Endothelial cell of umbilical vein (primary cell): ENCODE data around the gene PLCXD1. TPM values are rescaled to one million over a fixed set of nuclear protein-coding genes. Genes with fewer than 3 reads are reported as not detected.

Source experiments
- BruUV-seq: library from RNA; stranded (reverse); fragments of 400-500 nt; replicated peaks from 2 replicates; lab custom pipeline; 2021; lab: Mats Ljungman, UMichigan
- CTCF ChIA-PET: fragments of 300-600, 350-600 bp; sonication (Branson Sonifier 250); formaldehyde crosslinking; loops from one replicate; lab custom pipeline; 2021; ENCODE audit warnings: antibody characterized with exemption, inconsistent platforms; lab: Charles Lee
- POLR2A ChIA-PET: fragments of 300-600, 350-600 bp; sonication (Branson Sonifier 250); formaldehyde crosslinking; loops from one replicate; lab custom pipeline; 2021; ENCODE audit warnings: antibody characterized with exemption, inconsistent platforms; lab: Charles Lee
- DNase-seq: peaks from one replicate; pipeline ENCODE4 v3.0.0-alpha.2; 2011; ENCODE audit warnings: low read depth, low spot score
- FAIRE-seq: peaks from 2 replicates; lab custom pipeline; 2011; peaks lifted over from hg19 to GRCh38; lab: Jason Lieb, UNC
- H2AFZ ChIP-seq: 2 replicates; pipeline ENCODE4 v1.6.0; 2012; ENCODE audit warnings: low read depth, low read length, control low read depth, inconsistent platforms
- H3K27ac ChIP-seq: 2 replicates; pipeline ENCODE4 v1.5.1; 2011; ENCODE audit warnings: low read depth, mild to moderate bottlenecking, control low read depth, low read length, moderate library complexity; ENCODE audit not compliant: insufficient read depth
- H3K27me3 ChIP-seq, 2 experiments: 2 replicates each; pipeline versions ENCODE4 v1.6.0 to v1.6.1; 2011; ENCODE audit warnings: low read length in 2 of 2, mixed read lengths in 1 of 2; ENCODE audit not compliant: control insufficient read depth in 2 of 2, insufficient read depth in 2 of 2
- H3K36me3 ChIP-seq, 2 experiments: 2 replicates in 1 of 2; 3 replicates in 1 of 2; pipeline ENCODE4 v1.5.1; 2011; ENCODE audit warnings: low read length in 2 of 2, mild to moderate bottlenecking in 1 of 2, moderate library complexity in 1 of 2; ENCODE audit not compliant: control insufficient read depth in 2 of 2, insufficient read depth in 2 of 2; ENCODE audit errors: extremely low read depth in 1 of 2
- H3K4me1 ChIP-seq: 3 replicates; pipeline ENCODE4 v1.5.1; 2011; ENCODE audit warnings: mild to moderate bottlenecking, low read length; ENCODE audit not compliant: control insufficient read depth, insufficient read depth; ENCODE audit errors: extremely low read depth
- H3K4me2 ChIP-seq: 2 replicates; pipeline ENCODE4 v1.6.1; 2011; ENCODE audit warnings: low read length, control low read depth, mixed read lengths; ENCODE audit not compliant: insufficient read depth
- H3K4me3 ChIP-seq, 3 experiments: fragments of 200-600 bp in 1 of 3; sonication (generic), shearing (Covaris generic) in 1 of 3; replicated peaks in 1 of 3; 2 replicates each; pipeline ENCODE4 v1.5.1; 2011 to 2016; ENCODE audit warnings: control low read depth in 3 of 3, low read length in 3 of 3, mild to moderate bottlenecking in 2 of 3, inconsistent platforms in 1 of 3, low read depth in 1 of 3, moderate library complexity in 1 of 3; ENCODE audit not compliant: insufficient read depth in 1 of 3
- H3K79me2 ChIP-seq: 2 replicates; pipeline ENCODE4 v1.6.0; 2012; ENCODE audit warnings: low read length, inconsistent platforms; ENCODE audit not compliant: control insufficient read depth, insufficient read depth
- H3K9ac ChIP-seq: replicated peaks from 2 replicates; pipeline ENCODE3; 2011; ENCODE audit warnings: low read length, control low read depth; ENCODE audit not compliant: insufficient read depth; ENCODE audit errors: extremely low read depth
- H3K9me1 ChIP-seq: replicated peaks from 3 replicates; pipeline ENCODE4 v1.6.0; 2011; ENCODE audit warnings: mild to moderate bottlenecking, low read length; ENCODE audit not compliant: control insufficient read depth, insufficient read depth; ENCODE audit errors: extremely low read depth
- H3K9me3 ChIP-seq: replicated peaks from 2 replicates; pipeline ENCODE4 v1.5.1; 2012; ENCODE audit warnings: low read length, inconsistent platforms; ENCODE audit not compliant: control insufficient read depth, insufficient read depth
- H4K20me1 ChIP-seq: replicated peaks from 2 replicates; pipeline ENCODE3; 2011; ENCODE audit warnings: mild to moderate bottlenecking, low read length; ENCODE audit not compliant: control insufficient read depth, insufficient read depth; ENCODE audit errors: extremely low read depth
- EZH2 ChIP-seq: IDR thresholded peaks from 2 replicates; pipeline ENCODE4 v1.6.1; 2012; ENCODE audit warnings: borderline replicate concordance, low read depth, mild to moderate bottlenecking, moderate library complexity, low read length, inconsistent platforms; ENCODE audit not compliant: severe bottlenecking
- FOS ChIP-seq: IDR thresholded peaks from 2 replicates; pipeline ENCODE4 v1.6.1; 2011; ENCODE audit warnings: mild to moderate bottlenecking, low read length, moderate library complexity, borderline replicate concordance; ENCODE audit not compliant: insufficient read depth
- JUN ChIP-seq: IDR thresholded peaks from 2 replicates; pipeline ENCODE4 v1.6.1; 2011; ENCODE audit warnings: borderline replicate concordance, low read depth; ENCODE audit not compliant: insufficient read length, insufficient read depth
- MYC ChIP-seq: IDR thresholded peaks from one replicate; pipeline ENCODE4 v1.6.1; 2011; ENCODE audit warnings: mild to moderate bottlenecking, low read depth, low read length
- POLR2A ChIP-seq: IDR thresholded peaks from 2 replicates; pipeline ENCODE4 v1.6.1; 2012; ENCODE audit warnings: low read depth, mild to moderate bottlenecking, control low read depth, low read length
- POLR2AphosphoS5 ChIP-seq: IDR thresholded peaks from 2 replicates; pipeline ENCODE4 v1.6.1; 2012; ENCODE audit warnings: low read depth, mild to moderate bottlenecking, control low read depth, low read length, moderate library complexity; ENCODE audit not compliant: insufficient read depth
- dilution Hi-C: fragments of 300-500 bp; cut with MboI; formaldehyde crosslinking; loops from one replicate; pipeline ENCODE4 v1.15.0; 2019; ENCODE audit warnings: low sequenced_read_pairs; ENCODE audit not compliant: extremely low pct_ligation_motif_present
- intact Hi-C: fragments of 100-400 bp; cut with micrococcal nuclease; formaldehyde crosslinking; loops from one replicate; pipeline ENCODE4 v1.10.0; 2022
- polyA plus RNA-seq, 4 experiments: library from polyadenylated mRNA; depleted of rRNA in 3 of 4; stranded (reverse) in 3 of 4; unstranded in 1 of 4; fragments of >200 nt; gene quantifications; 2 replicates each; pipeline versions ENCODE4 v1.2.1 to v1.2.3, GENCODE V29; 2011 to 2012; ENCODE audit warnings: missing spikeins in 1 of 4
- total RNA-seq: library from RNA; stranded (reverse); gene quantifications from 2 replicates; pipeline ENCODE4 v1.2.3, GENCODE V29; 2021
- TF ChIP-seq, protein P1 (sequence below): IDR thresholded peaks from 2 replicates; pipeline ENCODE4 v1.6.1; 2011; ENCODE audit not compliant: insufficient read depth, insufficient read length

The PLCXD1 gene
- total and polyA plus RNA-seq, 2 donors (not counting 3 experiments of a cell fraction or from before 2014, with no cell fraction given), result 11.7 to 16.8 TPM

DNA sequence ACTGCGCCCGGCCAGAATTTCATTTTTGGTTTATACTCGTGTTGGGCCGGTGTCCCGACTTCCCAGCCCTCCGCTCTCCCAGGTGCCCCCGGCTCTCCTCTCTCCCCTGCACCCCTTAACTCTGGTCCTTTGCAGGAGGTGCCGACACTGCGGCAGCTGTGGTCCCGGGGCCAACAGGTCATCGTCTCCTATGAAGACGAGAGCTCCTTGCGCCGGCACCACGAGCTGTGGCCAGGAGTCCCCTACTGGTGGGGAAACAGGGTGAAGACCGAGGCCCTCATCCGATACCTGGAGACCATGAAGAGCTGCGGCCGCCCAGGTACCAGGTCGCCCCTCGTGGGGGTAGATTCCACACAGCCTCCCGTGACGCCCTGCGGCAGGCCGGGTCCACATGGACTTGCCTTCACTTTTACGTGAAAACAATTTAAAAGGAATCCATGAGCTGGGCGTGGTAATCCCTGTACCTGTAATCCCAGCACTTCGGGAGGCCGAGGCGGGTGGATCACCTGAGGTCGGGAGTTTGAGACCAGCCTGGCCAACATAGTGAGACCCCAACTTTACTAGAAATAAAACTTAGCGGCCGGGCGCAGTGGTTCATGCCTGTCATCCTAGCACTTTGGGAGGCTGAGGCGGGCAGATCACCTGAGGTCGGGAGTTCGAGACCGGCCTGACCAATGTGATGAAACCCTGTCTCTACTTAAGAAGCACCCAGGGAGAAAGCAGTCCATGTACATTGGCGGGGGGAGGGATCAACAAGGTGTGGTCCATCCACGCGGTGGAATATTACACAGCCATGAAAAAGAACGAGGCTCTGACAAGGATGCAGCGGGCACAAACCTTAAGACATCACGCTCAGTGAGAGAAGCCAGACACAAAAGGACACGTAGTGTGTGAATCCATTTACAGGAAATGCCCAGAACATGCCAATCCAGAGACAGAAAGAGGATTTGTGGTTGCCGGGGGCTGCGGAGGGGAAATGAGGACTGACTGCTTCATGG, 12.0 kb downstream of the PLCXD1 start:
- no peaks in the 10 kb centered on the region for H3K9me1 ChIP-seq
- H4K20me1 ChIP-seq, result no peaks in the 10 kb centered on the region
- dilution Hi-C loops, result no loop called here
- H3K27me3 ChIP-seq, result no peaks in the 10 kb centered on the region
- H3K36me3 ChIP-seq, result peaks cover 0 to 3% of the 10 kb centered on the region in 2 experiments
- POLR2A ChIA-PET, result no interaction called here
- no peaks in the 10 kb centered on the region for H3K79me2 ChIP-seq
- no peak overlapping the region for H3K9ac ChIP-seq
- no TSS peak for BruUV-seq
- no peak overlapping the region for H3K4me2 ChIP-seq
- CTCF ChIA-PET, result no interaction called here
- intact Hi-C loops, result no loop called here
- H3K27ac ChIP-seq, result no peak overlapping the region
- no peak overlapping the region for H3K4me3 ChIP-seq
- H3K4me1 ChIP-seq, result no peaks in the 10 kb centered on the region
- DNase-seq, result no peak
- TF ChIP-seq POLR2AphosphoS5 (no peak), FOS (no peak)
- TF ChIP-seq, protein P1, sequence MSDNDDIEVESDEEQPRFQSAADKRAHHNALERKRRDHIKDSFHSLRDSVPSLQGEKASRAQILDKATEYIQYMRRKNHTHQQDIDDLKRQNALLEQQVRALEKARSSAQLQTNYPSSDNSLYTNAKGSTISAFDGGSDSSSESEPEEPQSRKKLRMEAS, result no peak
- H3K9me3 ChIP-seq, result no peaks in the 10 kb centered on the region
- no peak for FAIRE-seq
- no peak overlapping the region for H2AFZ ChIP-seq

DNA sequence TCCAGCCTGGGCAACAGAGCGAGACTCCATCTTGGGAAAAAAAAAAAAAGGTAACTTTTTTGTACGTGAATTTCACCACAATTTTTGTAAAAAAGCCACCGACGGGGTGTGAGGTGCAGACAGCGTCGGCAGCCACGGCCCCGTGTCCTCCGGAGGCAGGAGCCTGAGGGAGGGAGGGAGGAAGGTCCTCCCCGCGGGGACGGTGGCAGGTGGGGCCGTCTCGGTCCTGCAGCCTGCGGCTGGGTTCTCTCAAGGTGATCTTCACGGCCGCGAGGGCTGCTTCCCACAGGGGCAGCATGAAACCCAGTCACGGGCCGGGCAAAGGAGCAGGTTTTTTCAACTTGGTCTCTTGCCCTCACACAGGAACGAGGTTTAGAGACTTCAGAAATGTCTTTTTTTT, 14.0 kb downstream of the PLCXD1 start:
- Histone ChIP-seq H3K9me3 (no peaks in the 10 kb centered on the region), H3K9me1 (no peaks in the 10 kb centered on the region), H3K27me3 (no peaks in the 10 kb centered on the region), H4K20me1 (no peaks in the 10 kb centered on the region), H3K27ac (no peak overlapping the region), H3K4me3 (no peak overlapping the region), H2AFZ (no peak overlapping the region), H3K4me1 (no peaks in the 10 kb centered on the region), H3K36me3 (peaks cover 0 to 3% of the 10 kb centered on the region in 2 experiments), H3K79me2 (no peaks in the 10 kb centered on the region), H3K4me2 (no peak overlapping the region), H3K9ac (no peak overlapping the region)
- TF ChIP-seq EZH2, result no peak
- no peak for TF ChIP-seq POLR2A
- TF ChIP-seq MYC, result no peak
- TF ChIP-seq FOS, result no peak
- no peak for TF ChIP-seq JUN
- TF ChIP-seq, protein P1, result no peak
- intact Hi-C loops (no loop called here), dilution Hi-C loops (no loop called here)
- ChIA-PET POLR2A (no interaction called here), CTCF (no interaction called here)
- DNase-seq (no peak), FAIRE-seq (no peak)
- BruUV-seq, result no TSS peak
